A549 (cell line): Measurements from ENCODE around the gene PLEKHA3. TPM values are rescaled to one million over a fixed set of nuclear protein-coding genes. Genes with fewer than 3 reads are reported as not detected.

Experiments used
- ATAC-seq, 2 experiments: fragments of 200-7000 bp in 1 of 2; fragments of >200 bp in 1 of 2; cut with Nextera tagmentation in 1 of 2; cut with Tn5 transposase in 1 of 2; 3 replicates each; pipeline versions ENCODE4 v1.8.0 to v1.9.1; 2018 to 2020; ENCODE audit warnings: mild to moderate bottlenecking in 1 of 2, moderate library complexity in 1 of 2
- CTCF ChIA-PET: fragments of 300-600 bp; sonication (Branson Sonifier 250); formaldehyde crosslinking; extraction: SDS; loops from one replicate; lab custom pipeline; 2021; ENCODE audit warnings: antibody characterized with exemption, inconsistent platforms; lab: Yijun Ruan, JAX
- POLR2A ChIA-PET: fragments of 350-600 bp; formaldehyde crosslinking; extraction: SDS; loops from one replicate; lab custom pipeline; 2021; ENCODE audit warnings: antibody characterized with exemption, inconsistent platforms; lab: Yijun Ruan, JAX
- DNase-seq, 2 experiments: peaks; one replicate each; pipeline versions ENCODE4 v3.0.0 to v3.0.0-alpha.2; 2011 to 2016; ENCODE audit warnings: low read depth in 1 of 2, low spot score in 1 of 2
- FAIRE-seq: peaks from 2 replicates; lab custom pipeline; 2011; peaks lifted over from hg19 to GRCh38; lab: Jason Lieb, UNC
- H3K27ac ChIP-seq, 2 experiments: fragments of >200 bp; sonication (Bioruptor Twin); formaldehyde crosslinking; 3 replicates each; pipeline ENCODE4 v1.5.1; 2016 to 2017
- H3K4me1 ChIP-seq: fragments of >200 bp; sonication (Bioruptor Twin); formaldehyde crosslinking; 3 replicates; pipeline ENCODE4 v1.6.1; 2016
- H3K4me2 ChIP-seq: fragments of >200 bp; sonication (Bioruptor Twin); formaldehyde crosslinking; 3 replicates; pipeline ENCODE4 v1.6.1; 2016
- H3K4me3 ChIP-seq: fragments of >200 bp; sonication (Bioruptor Twin); formaldehyde crosslinking; 3 replicates; pipeline ENCODE4 v1.5.1; 2016
- H3K9me3 ChIP-seq: fragments of >200 bp; sonication (Bioruptor Twin); formaldehyde crosslinking; 3 replicates; pipeline ENCODE4 v1.6.1; 2016
- CHD4 ChIP-seq: fragments of 200-600 bp; sonication (generic); IDR thresholded peaks from 2 replicates; pipeline ENCODE4 v1.6.1; 2016; ENCODE audit warnings: antibody characterized with exemption, mild to moderate bottlenecking, borderline replicate concordance
- CTCF ChIP-seq: fragments of >200 bp; sonication (Bioruptor Twin); formaldehyde crosslinking; IDR thresholded peaks from 3 replicates; pipeline ENCODE4 v1.5.1; 2016
- EHF ChIP-seq: fragments of 250-450 bp; sonication (Bioruptor Pico); IDR thresholded peaks from 2 replicates; pipeline ENCODE4 v1.5.0; 2020; ENCODE audit warnings: mild to moderate bottlenecking
- FOSL2 ChIP-seq, 2 experiments: fragments of 450-650 bp in 1 of 2; fragments of >200 bp in 1 of 2; sonication (Bioruptor Twin) in 1 of 2; formaldehyde crosslinking; IDR thresholded peaks; 2 replicates each; pipeline versions ENCODE4 v1.5.0 to v1.6.1; 2016 to 2020; ENCODE audit warnings: mild to moderate bottlenecking in 1 of 2, moderate library complexity in 1 of 2
- HMGXB4 ChIP-seq: fragments of 250-450 bp; sonication (Bioruptor Pico); IDR thresholded peaks from 2 replicates; pipeline ENCODE4 v1.5.0; 2021; ENCODE audit warnings: mild to moderate bottlenecking, moderate library complexity, borderline replicate concordance
- HOXA7 ChIP-seq: fragments of 250-450 bp; sonication (Bioruptor Pico); IDR thresholded peaks from 2 replicates; pipeline ENCODE4 v1.5.0; 2020; ENCODE audit warnings: mild to moderate bottlenecking, moderate library complexity
- HOXB13 ChIP-seq: fragments of 250-450 bp; sonication (Bioruptor Pico); IDR thresholded peaks from 2 replicates; pipeline ENCODE4 v1.5.0; 2020; ENCODE audit warnings: low read depth, mild to moderate bottlenecking, moderate library complexity
- PHF8 ChIP-seq: fragments of 200-600 bp; sonication (generic); IDR thresholded peaks from 2 replicates; pipeline ENCODE4 v1.6.1; 2016; ENCODE audit warnings: low read depth, mild to moderate bottlenecking, antibody characterized with exemption, moderate library complexity, borderline replicate concordance
- POLR2A ChIP-seq: IDR thresholded peaks from 2 replicates; pipeline ENCODE4 v1.6.1; 2012; ENCODE audit warnings: mild to moderate bottlenecking, low read length
- POLR2AphosphoS2 ChIP-seq: conservative IDR thresholded peaks from 2 replicates; pipeline ENCODE4 v1.6.1; 2012; ENCODE audit warnings: low read length, improper control_type of control experiment, inconsistent platforms
- RFX5 ChIP-seq: fragments of 450-650 bp; IDR thresholded peaks from 2 replicates; pipeline ENCODE4 v1.7.1; 2014; ENCODE audit warnings: antibody characterized with exemption, mild to moderate bottlenecking, moderate library complexity
- RNF2 ChIP-seq: fragments of 200-600 bp; sonication (generic); IDR thresholded peaks from 2 replicates; pipeline ENCODE4 v1.6.1; 2016; ENCODE audit warnings: low read depth, mild to moderate bottlenecking, antibody characterized with exemption, moderate library complexity, borderline replicate concordance
- ZSCAN20 ChIP-seq: fragments of 250-450 bp; sonication (Bioruptor Pico); IDR thresholded peaks from 2 replicates; pipeline ENCODE4 v1.8.0; 2022; ENCODE audit warnings: mild to moderate bottlenecking, moderate library complexity
- WGBS: methylation state at CpG from one replicate; pipeline ENCODE4 v1.1.6; 2017; ENCODE audit errors: missing lambda C conversion rate; 5-methylcytosine and 5-hydroxymethylcytosine counted together
- polyA plus RNA-seq, 4 experiments: library from polyadenylated mRNA; depleted of rRNA in 3 of 4; stranded (reverse); fragments of >200 nt; fragmentation: RNase III in 1 of 4; extraction: RNeasy Plus Mini Kit Qiagen cat#74134 plus additional on column Dnase treatment in 1 of 4; gene quantifications; 2 replicates in 3 of 4; 3 replicates in 1 of 4; pipeline ENCODE4 v1.2.3, GENCODE V29; 2011 to 2017
- TF ChIP-seq, protein P1 (sequence below): IDR thresholded peaks from 2 replicates; pipeline ENCODE4 v1.6.1; 2012
- TF ChIP-seq, protein P2 (sequence below): fragments of >200 bp; sonication (Bioruptor Twin); formaldehyde crosslinking; IDR thresholded peaks from 3 replicates; pipeline ENCODE4 v1.6.1; 2016

PLEKHA3 gene
- polyA plus RNA-seq, 2 of the 4 experiments (the other 2 are of a cell fraction) = 9.6 to 47.4 TPM

GRCh38 chr2:178531168-178531567, 50.9 kb downstream of the PLEKHA3 start:
- CTCF ChIA-PET = interaction anchor here (0.6 kb wide), 1 partner anchor 1518 kb away, joined by 3 read pairs; no protein-coding TSS in a partner anchor
- Histone ChIP-seq H3K4me2 (no peak overlapping the region), H3K4me1 (no peaks in the 10 kb centered on the region), H3K27ac (no peak overlapping the region), H3K9me3 (no peaks in the 10 kb centered on the region), H3K4me3 (no peak overlapping the region)
- ATAC-seq = no peak
- no peak for DNase-seq
- 88% methylated on average over 12 of the region's 12 CpGs for WGBS
- FAIRE-seq = no peak
- TF ChIP-seq POLR2AphosphoS2 (no peak), RFX5 (no peak), FOSL2 (IDR thresholded peaks at IDR 0.05) (no peak), FOSL2 (CRISPR knock-in tag; IDR thresholded peaks at IDR 0.05) (no peak), HMGXB4 (CRISPR knock-in tag) (no peak)
- TF ChIP-seq, protein P1, sequence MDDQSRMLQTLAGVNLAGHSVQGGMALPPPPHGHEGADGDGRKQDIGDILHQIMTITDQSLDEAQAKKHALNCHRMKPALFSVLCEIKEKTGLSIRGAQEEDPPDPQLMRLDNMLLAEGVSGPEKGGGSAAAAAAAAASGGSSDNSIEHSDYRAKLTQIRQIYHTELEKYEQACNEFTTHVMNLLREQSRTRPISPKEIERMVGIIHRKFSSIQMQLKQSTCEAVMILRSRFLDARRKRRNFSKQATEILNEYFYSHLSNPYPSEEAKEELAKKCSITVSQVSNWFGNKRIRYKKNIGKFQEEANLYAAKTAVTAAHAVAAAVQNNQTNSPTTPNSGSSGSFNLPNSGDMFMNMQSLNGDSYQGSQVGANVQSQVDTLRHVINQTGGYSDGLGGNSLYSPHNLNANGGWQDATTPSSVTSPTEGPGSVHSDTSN = no peak
- POLR2A ChIA-PET = no interaction called here

GRCh38 chr2:178536037-178536436, 55.8 kb downstream of the PLEKHA3 start:
- Histone ChIP-seq H3K27ac (no peak overlapping the region), H3K9me3 (no peaks in the 10 kb centered on the region), H3K4me2 (no peak overlapping the region), H3K4me3 (no peak overlapping the region), H3K4me1 (no peaks in the 10 kb centered on the region)
- ChIA-PET POLR2A (no interaction called here), CTCF (interaction anchor here (0.7 kb wide), 1 partner anchor 8 kb away, joined by 3 read pairs; no protein-coding TSS in a partner anchor)
- WGBS = 60% methylated on average over 4 of the region's 4 CpGs
- ATAC-seq = no peak
- TF ChIP-seq HMGXB4 (CRISPR knock-in tag) (no peak), RNF2 (no peak), EHF (no peak), CHD4 (no peak), CTCF (no peak), POLR2A (no peak), ZSCAN20 (CRISPR knock-in tag) (no peak), PHF8 (no peak), FOSL2 (IDR thresholded peaks at IDR 0.05) (no peak), FOSL2 (CRISPR knock-in tag; IDR thresholded peaks at IDR 0.05) (no peak), HOXB13 (CRISPR knock-in tag) (no peak), HOXA7 (CRISPR knock-in tag) (no peak)
- TF ChIP-seq, protein P1 = no peak
- TF ChIP-seq, protein P2, sequence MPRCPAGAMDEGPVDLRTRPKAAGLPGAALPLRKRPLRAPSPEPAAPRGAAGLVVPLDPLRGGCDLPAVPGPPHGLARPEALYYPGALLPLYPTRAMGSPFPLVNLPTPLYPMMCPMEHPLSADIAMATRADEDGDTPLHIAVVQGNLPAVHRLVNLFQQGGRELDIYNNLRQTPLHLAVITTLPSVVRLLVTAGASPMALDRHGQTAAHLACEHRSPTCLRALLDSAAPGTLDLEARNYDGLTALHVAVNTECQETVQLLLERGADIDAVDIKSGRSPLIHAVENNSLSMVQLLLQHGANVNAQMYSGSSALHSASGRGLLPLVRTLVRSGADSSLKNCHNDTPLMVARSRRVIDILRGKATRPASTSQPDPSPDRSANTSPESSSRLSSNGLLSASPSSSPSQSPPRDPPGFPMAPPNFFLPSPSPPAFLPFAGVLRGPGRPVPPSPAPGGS = no peak
- no peak for DNase-seq
- no peak for FAIRE-seq
